NCI-H128 (cell line): Measurements from ENCODE around the gene FEM1C.
A peak's percentile ranks its signal among the peaks of the same experiment; 100 is the strongest.

Source experiments
- DNase-seq: peaks from one replicate; lab custom pipeline; 2025; ENCODE audit not compliant: unreplicated experiment; lab: John Stamatoyannopoulos, UW

The FEM1C gene, protein sequence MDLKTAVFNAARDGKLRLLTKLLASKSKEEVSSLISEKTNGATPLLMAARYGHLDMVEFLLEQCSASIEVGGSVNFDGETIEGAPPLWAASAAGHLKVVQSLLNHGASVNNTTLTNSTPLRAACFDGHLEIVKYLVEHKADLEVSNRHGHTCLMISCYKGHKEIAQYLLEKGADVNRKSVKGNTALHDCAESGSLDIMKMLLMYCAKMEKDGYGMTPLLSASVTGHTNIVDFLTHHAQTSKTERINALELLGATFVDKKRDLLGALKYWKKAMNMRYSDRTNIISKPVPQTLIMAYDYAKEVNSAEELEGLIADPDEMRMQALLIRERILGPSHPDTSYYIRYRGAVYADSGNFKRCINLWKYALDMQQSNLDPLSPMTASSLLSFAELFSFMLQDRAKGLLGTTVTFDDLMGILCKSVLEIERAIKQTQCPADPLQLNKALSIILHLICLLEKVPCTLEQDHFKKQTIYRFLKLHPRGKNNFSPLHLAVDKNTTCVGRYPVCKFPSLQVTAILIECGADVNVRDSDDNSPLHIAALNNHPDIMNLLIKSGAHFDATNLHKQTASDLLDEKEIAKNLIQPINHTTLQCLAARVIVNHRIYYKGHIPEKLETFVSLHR

DNA sequence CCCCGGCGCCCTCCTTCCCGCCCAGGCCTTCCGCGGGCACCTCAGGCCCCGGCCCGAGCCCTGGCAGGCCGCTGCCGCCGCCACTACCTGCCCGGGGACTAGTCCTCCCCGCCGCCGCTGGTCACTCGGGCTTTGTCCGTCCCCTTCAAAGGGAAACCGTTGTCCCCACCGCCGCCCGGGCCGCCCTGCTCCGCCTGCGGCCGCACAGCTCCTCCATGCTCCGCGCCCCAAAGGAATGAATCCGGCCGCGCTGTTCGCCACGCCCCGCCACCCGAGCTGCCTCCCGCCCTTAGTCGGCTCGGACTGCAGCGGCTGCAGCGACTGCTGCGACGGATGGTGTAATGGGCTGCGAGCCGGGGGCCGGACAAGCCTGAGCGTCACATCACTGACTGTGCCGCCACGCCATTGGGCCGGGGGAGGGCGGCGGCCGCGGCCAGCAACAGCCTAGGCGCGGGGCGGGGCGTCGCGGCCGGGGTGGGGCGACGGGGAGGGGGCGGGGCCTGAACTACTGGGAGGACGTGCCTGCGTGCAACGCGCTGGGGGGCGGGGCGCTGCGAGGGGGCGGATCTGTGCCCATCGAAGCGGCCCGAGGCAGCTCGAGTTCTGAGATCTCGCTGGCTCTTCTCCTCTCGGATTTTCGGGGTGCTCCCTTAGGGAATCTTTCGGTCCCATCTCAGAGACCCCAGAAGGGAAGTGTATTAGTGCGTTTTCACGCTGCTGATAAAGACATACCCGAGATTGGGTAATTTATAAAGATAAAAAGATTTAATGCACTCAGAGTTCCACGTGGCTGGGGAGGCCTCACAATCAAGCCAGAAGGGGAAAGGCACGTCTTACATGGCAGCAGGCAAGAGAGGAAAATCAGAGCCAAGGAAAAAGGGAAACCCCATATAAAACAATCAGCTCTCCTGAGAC lies at the start of gene FEM1C:
FEM1C (minus strand) TSS at position 340 of the 915 bp plus-strand sequence. CDS start 1,282 bp downstream, outside the sequence.
- DNase-seq, result peak; percentile 56

DNA sequence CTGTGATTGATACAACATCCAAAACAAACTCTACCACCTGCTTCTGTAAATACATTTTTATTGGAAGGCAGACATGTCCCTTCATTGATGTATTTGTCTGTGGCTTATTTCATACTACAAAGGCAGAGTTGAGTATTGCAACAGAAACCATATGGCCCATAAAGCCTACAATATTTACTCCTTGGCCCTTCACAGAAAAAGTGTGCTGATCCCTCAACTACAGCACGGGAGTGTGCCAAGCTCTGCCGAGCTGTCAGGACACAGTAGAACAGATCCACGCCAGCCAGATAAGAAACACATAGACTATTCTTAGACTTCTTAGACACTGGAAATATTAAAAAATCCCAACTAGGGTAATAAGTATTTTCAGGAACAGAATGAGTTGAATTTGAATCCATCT lies 44.5 kb upstream of the FEM1C start:
- no peak for DNase-seq

DNA sequence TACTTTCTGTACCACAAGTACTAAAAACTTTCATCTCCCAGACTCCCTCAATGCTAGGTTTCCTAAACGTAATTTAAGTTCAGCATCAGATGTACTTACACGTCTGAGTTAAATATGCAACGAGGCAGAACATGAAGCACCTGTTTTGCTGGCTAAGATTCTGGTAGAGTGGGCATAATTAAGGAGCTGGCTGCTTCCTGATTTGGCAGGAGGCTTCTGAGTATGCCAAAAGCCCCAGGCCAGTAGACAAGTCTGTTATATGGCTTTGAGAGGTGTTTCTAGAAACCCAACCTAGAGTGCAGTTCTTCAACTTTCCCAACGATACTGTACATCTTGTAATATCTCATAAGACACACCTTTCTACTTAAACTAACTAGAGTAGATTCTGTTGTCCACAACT lies 44.1 kb upstream of the FEM1C start:
- no peak for DNase-seq

DNA sequence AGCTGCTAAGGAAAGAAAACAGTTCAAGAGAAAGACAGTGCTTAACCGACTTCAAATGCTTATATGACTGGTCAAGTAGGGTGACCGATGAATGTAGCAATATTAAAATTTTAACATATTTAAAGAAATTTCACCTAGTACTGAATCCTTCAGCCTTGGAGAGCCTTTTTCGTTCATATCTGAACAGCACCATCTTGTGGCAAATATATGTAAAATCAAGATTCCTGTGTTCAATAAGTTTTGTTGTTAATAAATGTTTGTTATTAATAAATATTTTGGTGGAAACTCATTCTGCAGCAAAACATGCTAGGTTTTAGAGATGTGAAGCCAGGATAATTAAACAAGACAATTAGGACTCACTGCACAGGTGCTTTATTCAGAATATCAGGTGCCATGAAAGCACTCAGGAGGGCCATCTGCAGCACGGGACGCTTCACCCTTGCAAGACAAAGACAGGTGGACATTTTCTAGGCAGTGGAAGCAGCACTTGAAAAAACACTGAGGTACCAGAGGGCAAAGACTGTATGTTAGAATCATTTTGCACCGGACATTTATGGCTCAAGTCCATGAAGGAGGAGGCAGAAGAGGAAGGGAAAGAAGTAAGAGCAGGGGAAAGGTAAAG lies 42.1 kb upstream of the FEM1C start:
- no peak for DNase-seq

DNA sequence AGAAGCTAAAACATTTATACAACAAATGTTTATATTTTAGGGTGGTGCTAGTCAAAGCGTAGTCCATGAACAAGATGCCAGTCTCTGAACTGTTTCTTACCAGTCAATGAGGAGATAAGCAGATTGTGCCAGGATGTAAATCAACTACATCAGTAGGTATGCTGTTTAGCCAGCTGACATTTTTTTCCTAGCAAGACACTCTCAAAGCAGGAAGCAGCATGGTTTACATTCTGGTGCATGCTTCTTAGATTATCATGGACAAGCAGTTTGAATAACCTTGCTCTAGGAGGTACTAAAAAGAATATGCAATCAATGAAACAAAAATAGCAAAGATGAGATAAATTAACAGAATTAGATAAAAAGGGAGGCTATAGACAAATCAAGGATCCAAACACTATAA lies 40.7 kb upstream of the FEM1C start:
- no peak for DNase-seq

DNA sequence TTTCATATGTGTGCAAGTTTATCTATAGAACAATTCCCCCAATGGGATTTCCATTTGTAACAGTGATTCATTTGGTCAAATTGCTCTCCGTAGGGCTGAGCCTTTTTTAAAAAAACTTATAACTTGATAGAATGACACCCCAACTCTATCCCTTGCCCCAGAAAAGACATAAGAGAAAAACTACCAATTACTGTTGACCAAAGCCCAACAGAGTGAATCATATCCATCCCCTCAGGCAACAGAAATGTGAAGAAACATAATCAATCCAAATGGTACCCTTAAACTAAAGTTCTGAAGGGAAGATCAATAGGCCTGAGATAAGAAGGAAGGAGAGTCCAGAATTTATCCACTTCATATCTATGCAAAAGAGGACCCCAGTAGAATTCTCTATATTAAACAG lies 39.9 kb upstream of the FEM1C start:
- no peak for DNase-seq

DNA sequence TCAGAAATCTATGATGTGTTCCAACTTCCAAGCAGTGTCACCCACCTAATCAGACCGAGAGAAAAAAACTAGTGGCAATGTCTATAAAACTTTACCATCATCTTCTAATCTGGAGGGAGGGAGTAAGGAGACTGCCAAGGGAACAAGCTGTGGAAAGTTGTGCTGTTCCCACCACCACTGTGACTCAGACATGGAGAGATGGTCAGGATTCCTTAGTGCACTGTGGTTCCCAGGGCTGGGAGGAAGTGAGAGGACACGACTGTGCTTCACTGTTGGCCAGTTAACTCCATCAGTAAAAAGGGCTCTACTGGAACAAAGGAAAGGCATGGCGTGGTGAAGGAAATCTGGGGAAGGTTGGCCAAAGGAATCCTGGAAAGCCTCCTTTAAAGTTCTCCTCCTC lies 38.9 kb upstream of the FEM1C start:
- DNase-seq, result no peak

DNA sequence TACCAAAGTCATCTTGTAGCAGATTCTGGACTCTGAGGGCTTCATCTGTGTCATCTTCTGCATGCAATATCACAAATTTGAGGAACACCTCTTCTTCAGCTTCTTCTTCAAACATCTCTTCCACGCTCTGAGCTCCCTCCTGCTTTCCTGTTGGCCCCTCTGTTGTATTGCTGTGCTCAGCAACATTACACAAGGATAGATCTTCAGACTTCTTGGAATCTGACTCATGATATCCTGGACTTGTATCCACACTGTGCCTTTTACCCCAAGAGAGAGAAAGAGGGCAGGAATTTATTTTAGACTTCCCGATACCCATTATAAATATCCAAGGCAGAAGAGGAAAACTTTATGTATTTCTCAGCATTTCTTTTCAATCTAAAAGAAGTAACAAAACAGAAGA lies 36.4 kb upstream of the FEM1C start:
- DNase-seq, result no peak

DNA sequence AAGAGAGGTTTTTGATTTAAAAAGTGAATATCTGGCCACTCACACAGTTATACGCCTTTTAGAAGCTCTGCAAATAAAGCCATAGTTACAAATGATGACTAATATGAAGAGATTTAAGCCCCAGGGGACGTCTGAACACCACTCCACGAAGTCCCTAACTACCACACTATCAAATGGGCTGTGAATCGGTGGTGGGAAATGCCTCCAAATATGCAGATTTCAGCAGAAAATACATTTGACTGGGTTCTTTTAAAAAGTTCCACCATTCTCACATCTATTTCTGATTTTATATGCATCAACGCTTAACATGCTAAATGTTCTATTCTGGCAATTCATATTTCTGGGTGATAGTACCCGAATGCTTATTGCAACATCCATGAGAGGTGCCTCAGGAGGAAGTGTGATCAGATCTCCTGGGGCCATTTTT lies 35.2 kb upstream of the FEM1C start:
- no peak for DNase-seq

DNA sequence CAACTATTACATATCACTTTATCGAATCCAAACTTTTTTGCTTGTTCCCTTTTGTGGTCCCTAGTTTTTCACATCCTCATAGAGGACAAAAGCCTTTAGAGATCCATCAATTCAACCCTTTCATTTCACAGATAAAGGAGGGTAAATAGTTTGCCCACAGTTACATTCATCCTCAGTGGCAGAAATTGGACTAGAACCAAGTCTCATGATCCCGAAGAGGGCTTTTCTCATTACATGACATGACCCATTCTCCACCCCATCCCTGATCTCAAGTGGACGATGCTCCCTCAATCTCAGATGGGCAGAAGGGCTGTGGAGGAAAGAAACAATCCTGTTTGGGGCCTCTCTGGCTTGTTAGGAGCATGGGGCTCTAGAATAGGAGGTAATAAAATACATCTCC lies 34.6 kb upstream of the FEM1C start:
- no peak for DNase-seq

DNA sequence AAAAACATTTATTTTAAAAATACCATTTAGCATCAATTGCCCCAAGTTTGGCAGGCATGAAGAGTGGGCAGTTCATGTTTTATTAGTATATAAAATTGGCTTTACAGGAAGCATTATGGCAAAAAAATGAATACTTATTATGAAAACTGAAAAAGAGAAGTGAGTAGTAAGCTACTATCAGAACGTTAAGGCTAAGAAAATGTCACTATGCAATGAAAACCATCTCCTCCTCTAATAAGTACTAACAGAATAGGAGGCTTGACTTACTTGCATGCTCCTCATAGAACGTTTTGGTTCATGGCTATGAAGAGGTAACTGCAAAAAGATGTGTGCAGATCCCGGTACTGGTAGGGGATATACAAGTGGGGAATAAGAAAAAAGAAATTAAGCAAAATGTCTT lies 34.1 kb upstream of the FEM1C start:
- DNase-seq, result no peak

DNA sequence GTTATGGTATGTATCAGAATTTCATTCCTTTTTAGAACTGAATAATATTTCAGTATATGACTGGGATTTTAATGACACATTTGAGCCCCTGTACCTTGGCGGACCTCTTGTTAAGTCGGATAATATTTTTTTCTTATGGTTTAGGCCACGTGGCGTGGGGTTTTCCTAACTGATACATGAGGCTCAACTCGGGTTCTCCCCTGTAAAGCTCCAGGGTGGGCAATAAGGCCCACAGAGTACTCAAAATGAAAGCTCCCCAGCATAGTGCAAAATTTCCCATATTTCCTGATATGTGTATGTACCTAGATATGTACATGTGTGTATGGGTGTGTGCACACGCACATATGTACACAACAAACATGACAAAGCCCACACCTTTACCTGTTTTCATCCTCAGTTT lies 33.2 kb upstream of the FEM1C start:
- no peak for DNase-seq

DNA sequence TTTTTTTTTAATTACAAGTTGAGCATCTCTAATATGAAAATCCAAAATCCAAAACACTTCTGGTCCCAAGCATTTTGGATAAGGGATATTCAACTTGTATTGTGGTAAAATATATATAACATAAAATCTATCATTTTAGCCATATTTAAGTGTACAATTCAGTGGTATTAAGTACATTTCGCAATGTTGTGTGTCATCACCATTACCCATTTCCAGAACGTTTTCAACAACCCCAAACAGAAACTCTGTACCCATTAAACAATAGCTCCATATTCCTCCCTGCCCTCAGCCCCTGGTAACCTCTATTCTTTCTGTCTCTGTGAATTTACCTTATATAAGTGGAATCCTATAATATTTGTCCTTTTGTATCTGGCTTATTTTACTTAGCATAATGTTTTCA lies 32.8 kb upstream of the FEM1C start:
- no peak for DNase-seq

DNA sequence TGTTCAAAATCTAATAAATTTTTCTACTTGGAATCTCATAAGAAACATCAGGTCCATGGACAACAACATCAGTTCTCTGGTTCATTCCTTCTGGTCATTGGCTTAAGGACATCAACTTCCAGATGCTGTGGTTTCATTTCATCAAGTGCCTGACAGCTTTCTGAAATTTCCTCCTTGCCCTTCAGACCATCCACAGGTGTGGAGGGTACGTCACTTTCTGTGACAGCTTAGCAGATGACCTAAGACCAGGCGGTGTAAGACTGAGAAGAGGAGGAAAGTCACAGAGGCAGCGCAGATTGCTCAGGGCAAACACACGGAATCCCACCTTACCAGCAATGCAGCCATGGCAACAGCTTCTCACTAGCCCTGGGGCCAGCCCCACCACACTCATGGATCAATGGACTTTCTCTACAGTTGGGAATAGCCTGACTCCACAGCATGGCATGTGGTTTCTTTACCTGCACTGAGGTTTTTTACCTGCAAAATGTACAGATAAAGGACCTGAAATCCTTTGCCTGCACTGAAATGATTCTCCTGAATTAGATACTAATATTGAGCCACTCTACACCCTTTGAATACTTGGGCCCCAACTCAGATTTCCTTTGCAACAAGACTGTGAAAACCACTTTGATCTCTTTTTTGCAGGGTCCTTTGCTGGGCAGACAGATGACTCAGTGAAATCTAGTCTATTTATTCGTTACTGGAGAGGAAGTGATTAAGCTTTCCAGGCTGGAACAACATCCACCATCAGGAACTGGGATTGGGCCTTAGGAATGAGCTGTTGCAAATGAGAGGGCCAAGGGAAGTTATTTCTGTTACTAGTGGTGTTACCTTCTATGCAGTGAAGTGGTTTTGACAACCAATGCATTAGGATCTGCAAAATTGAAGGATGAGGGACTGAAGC lies 30.8 kb upstream of the FEM1C start:
- DNase-seq, result no peak

DNA sequence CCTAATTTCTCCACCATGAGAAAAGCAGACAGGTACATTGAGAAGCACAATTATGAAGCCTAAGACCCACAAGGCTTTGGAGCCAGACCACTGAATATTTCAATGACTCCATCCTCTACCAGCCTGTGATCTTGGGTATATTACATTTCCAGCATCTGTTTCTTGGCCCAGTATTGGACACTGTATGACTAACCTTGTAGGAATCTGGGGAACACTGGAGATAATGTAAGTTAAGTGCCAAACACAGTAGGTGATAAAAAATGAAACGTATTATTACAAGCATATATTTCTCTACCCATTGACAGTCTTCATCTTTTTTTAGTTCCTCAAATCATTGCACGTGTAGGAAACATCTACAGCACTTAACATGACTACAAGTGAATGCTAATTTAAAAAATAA lies 28.6 kb upstream of the FEM1C start:
- DNase-seq, result no peak

DNA sequence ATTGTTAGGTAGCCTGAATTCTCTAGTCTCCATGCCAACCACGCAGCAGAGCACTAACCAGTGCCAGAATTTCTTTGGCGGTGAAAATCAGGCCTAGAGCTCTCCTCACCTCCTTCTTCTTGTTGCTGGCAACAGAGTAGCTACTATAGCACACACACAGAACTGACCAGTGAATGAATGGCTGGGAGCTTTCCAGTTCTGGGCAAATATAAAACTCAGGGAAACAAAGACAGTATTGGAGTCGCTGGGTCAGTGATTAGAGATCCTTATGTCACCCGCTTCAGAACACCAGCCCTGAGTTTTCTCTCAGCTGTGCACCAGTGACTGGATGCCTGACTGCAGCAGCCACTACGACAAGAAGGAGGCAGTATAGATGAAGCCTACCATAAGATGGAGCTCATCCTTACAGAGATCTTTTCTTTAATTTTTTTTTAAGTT lies 26.9 kb upstream of the FEM1C start:
- no peak for DNase-seq

DNA sequence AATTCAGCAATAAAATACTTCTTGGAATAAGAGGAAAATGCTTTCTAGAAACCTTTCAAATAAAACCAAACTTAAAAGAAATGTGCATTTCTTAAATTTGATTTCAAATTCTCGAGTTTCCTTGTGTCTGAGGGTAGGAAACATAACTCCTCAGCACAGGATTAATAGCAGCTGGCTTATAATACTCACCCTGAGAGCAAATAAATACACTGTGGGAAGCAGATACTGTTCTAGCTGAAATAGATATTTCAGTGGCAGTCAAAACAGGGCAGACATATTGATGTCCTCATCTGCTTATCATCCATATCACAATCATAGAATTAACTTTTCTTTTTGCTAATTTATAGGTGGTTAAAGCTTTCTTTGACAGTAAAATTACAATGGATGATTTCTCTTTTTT lies 24.1 kb upstream of the FEM1C start:
- no peak for DNase-seq

DNA sequence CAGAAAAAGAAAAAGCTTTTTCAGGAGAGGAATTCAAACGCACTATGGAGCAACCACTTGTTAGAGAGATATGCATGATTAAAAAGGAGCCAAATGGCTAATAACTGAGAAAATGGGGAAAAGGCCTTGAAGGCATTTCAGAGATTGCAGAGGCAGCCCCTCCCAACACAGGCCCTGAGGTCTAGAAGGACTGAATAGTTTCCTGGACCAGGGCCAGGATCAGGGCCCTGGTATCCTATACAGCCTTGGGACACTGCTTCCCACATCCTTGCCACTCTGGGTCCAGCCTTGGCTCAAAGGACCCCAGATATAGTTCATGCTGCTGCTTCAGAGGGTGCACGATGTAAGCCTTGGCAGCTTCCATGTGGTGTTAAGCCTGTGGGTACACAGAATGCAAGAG lies 20.7 kb upstream of the FEM1C start:
- DNase-seq, result no peak

DNA sequence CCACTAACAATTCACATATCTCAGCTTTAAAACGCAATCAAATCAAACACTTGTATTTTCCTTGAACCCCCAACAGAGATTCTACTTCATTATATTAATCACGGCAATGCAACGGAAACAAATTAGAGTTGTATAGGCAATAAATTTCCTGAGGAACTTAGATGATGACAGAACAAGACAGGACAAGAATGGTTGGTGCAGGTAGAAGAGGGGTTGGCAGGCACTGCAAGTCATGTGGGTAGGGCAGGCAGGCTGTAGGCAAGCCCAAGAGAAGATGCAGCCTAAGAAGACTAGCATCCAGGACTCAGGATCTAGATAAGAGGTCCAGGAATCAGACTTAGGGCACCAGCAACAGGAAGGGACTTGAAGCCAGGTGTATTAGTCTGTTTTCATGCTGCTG lies 16.6 kb upstream of the FEM1C start:
- DNase-seq, result no peak

DNA sequence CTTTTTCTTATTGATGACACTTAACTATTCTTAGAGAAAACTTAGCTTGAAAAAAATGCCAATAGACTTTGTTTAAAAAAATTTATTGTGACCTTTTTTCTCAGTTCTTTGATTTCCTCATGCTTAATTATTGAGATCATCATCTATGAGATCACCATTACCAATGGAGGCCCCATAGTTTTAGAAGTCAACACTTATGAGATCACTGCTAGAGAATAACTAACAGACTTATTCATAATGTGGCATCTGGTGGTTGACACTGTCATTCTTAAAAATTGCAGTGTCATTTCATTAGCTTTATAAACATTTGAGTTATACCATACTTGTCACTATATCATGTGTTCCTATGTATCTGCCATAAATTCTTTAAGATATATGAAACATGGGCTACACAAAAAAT lies 14.9 kb upstream of the FEM1C start:
- no peak for DNase-seq
